Keratinocyte (primary cell): ENCODE data around the gene TMEM129. TPM values are rescaled to one million over a fixed set of nuclear protein-coding genes. Genes with fewer than 3 reads are reported as not detected.

ENCODE experiments used
- DNase-seq: peaks from one replicate; pipeline ENCODE4 v3.0.0-alpha.2; 2011; ENCODE audit warnings: low read depth, missing footprints, low spot score
- FAIRE-seq: peaks from 2 replicates; lab custom pipeline; 2011; peaks lifted over from hg19 to GRCh38; lab: Jason Lieb, UNC
- H2AFZ ChIP-seq: 2 replicates; pipeline ENCODE4 v1.6.0; 2012; ENCODE audit warnings: low read length, control low read depth, inconsistent platforms; ENCODE audit not compliant: control insufficient read depth
- H3K27ac ChIP-seq: 2 replicates; pipeline ENCODE4 v1.5.1; 2011; ENCODE audit warnings: low read length; ENCODE audit not compliant: control insufficient read depth, insufficient read depth
- H3K27me3 ChIP-seq: 3 replicates; pipeline ENCODE4 v1.6.0; 2011; ENCODE audit warnings: low read length; ENCODE audit not compliant: control insufficient read depth, insufficient read depth; ENCODE audit errors: extremely low read depth
- H3K36me3 ChIP-seq, 2 experiments: 2 replicates in 1 of 2; 3 replicates in 1 of 2; pipeline ENCODE4 v1.5.1; 2011; ENCODE audit warnings: low read length in 2 of 2, mild to moderate bottlenecking in 1 of 2; ENCODE audit not compliant: control insufficient read depth in 2 of 2, insufficient read depth in 2 of 2; ENCODE audit errors: extremely low read depth in 1 of 2
- H3K4me1 ChIP-seq: 3 replicates; pipeline ENCODE4 v1.5.1; 2011; ENCODE audit warnings: low read length; ENCODE audit not compliant: control insufficient read depth, insufficient read depth; ENCODE audit errors: extremely low read depth
- H3K4me2 ChIP-seq: 3 replicates; pipeline ENCODE4 v1.6.0; 2011; ENCODE audit warnings: low read depth, low read length; ENCODE audit not compliant: control insufficient read depth, insufficient read depth; ENCODE audit errors: extremely low read depth
- H3K4me3 ChIP-seq, 3 experiments: fragments of 200-600 bp in 1 of 3; sonication (generic) in 1 of 3; 2 replicates in 2 of 3; 3 replicates in 1 of 3; pipeline ENCODE4 v1.5.1; 2011 to 2016; ENCODE audit warnings: low read length in 3 of 3, mild to moderate bottlenecking in 3 of 3, control low read depth in 2 of 3, inconsistent platforms in 1 of 3, low read depth in 1 of 3, mixed read lengths in 1 of 3, mixed run types in 1 of 3, moderate library complexity in 1 of 3; ENCODE audit not compliant: control insufficient read depth in 2 of 3, insufficient read depth in 2 of 3; ENCODE audit errors: extremely low read depth in 1 of 3
- H3K79me2 ChIP-seq: 2 replicates; pipeline ENCODE4 v1.6.0; 2012; ENCODE audit warnings: low read length; ENCODE audit not compliant: control insufficient read depth, insufficient read depth
- H3K9ac ChIP-seq: 3 replicates; pipeline ENCODE4 v1.6.0; 2011; ENCODE audit warnings: low read length; ENCODE audit not compliant: control insufficient read depth, insufficient read depth; ENCODE audit errors: extremely low read depth
- H3K9me1 ChIP-seq: 3 replicates; pipeline ENCODE4 v1.6.0; 2011; ENCODE audit warnings: low read length; ENCODE audit not compliant: control insufficient read depth, insufficient read depth; ENCODE audit errors: extremely low read depth
- H3K9me3 ChIP-seq: 2 replicates; pipeline ENCODE4 v1.5.1; 2012; ENCODE audit warnings: low read depth, low read length; ENCODE audit not compliant: control insufficient read depth
- H4K20me1 ChIP-seq: 3 replicates; pipeline ENCODE4 v1.6.0; 2011; ENCODE audit warnings: low read length; ENCODE audit not compliant: control insufficient read depth, insufficient read depth; ENCODE audit errors: extremely low read depth
- CTCF ChIP-seq, 3 experiments: IDR thresholded peaks in 1 of 3; conservative IDR thresholded peaks in 1 of 3; optimal IDR thresholded peaks in 1 of 3; 2 replicates in 2 of 3; 3 replicates in 1 of 3; pipeline versions ENCODE3 to v1.5.1; 2011; ENCODE audit warnings: low read length in 3 of 3, mild to moderate bottlenecking in 3 of 3, moderate library complexity in 2 of 3, control low read depth in 1 of 3, inconsistent platforms in 1 of 3; ENCODE audit not compliant: insufficient read depth in 2 of 3; ENCODE audit errors: extremely low read depth in 1 of 3
- EZH2 ChIP-seq: IDR thresholded peaks from one replicate; pipeline ENCODE4 v1.6.1; 2012; ENCODE audit warnings: inconsistent platforms, mild to moderate bottlenecking, low read length, moderate library complexity
- dilution Hi-C: fragments of 300-500 bp; cut with MboI; formaldehyde crosslinking; loops from one replicate; pipeline ENCODE4 v1.7.0; 2020; ENCODE audit warnings: low sequenced_read_pairs; ENCODE audit not compliant: extremely low pct_ligation_motif_present
- polyA plus RNA-seq, 5 experiments: library from polyadenylated mRNA; depleted of rRNA in 3 of 5; stranded (reverse) in 3 of 5; stranded (forward) in 1 of 5; unstranded in 1 of 5; fragments of >200 nt; gene quantifications; 1 replicate in 1 of 5; 2 replicates in 3 of 5; 3 replicates in 1 of 5; pipeline versions ENCODE4 v1.2.1 to v1.2.3, GENCODE V29; 2011 to 2012; ENCODE audit warnings: missing spikeins in 2 of 5, low read depth in 1 of 5, low replicate concordance in 1 of 5

Gene TMEM129
- polyA plus RNA-seq, 1 donor (not counting 4 experiments of a cell fraction or from before 2014, with no cell fraction given) = 11.7 TPM

DNA sequence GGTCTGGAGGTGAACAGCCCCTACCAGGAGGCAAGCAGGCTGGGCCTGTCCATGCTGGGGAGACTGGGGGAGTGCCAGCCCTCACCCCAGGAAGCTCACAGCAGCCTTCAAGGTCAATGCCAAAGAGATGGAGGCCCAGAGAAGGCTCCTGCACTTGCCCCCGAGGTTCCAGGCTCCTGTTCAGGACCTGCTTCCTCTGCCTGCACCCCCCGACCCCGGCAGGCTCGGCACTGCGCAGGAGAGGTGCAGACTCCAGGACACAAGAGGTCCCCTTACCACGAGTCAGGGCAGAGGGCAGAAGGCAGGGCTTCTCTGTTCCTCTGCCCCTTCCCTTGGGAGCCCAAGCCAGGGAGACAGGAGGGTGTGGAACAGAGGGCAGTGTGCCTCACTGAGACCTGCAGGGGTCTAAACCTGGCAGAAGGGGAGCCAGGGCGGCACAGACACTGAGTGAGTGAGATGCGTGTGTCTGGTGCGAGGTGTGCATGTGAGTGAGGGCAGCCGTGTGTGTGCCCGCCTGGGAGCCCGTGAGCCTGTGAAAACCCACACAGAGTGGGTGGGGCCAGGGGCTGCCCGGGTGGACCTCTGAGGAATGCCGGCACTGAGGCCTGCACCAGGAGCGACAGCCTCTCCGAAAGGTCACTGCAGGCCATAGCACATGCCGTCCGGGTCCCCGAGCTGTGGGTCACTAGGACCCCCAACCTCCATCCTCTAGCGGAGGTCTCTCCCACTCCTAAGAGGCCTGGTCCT is 41.3 kb upstream of the TMEM129 start:
- dilution Hi-C loops = no loop called here
- Histone ChIP-seq H3K9me1 (peaks cover 2% of the 10 kb centered on the region), H3K36me3 (no peaks in the 10 kb centered on the region), H3K4me3 (no peak overlapping the region), H2AFZ (no peak overlapping the region), H3K9ac (no peak overlapping the region), H3K79me2 (no peaks in the 10 kb centered on the region), H3K27me3 (no peaks in the 10 kb centered on the region), H3K4me1 (peaks cover 40% of the 10 kb centered on the region), H3K9me3 (no peaks in the 10 kb centered on the region), H3K27ac (no peak overlapping the region), H4K20me1 (no peaks in the 10 kb centered on the region), H3K4me2 (no peak overlapping the region)
- no peak for FAIRE-seq
- TF ChIP-seq CTCF (optimal IDR thresholded peaks at IDR 0.05 in 1 of 3, IDR thresholded peaks at IDR 0.05 in 1 of 3, conservative IDR thresholded peaks at IDR 0.05 in 1 of 3; ENCODE audit: extremely low read depth in 1 of 3, insufficient read depth in 2 of 3, low read length in 3 of 3) (no peak), EZH2 (no peak)
- no peak for DNase-seq

GRCh38 chr4:1761130-1761689 is 40.1 kb upstream of the TMEM129 start:
- Histone ChIP-seq H3K27me3 (no peaks in the 10 kb centered on the region), H3K36me3 (no peaks in the 10 kb centered on the region), H3K27ac (no peak overlapping the region), H3K4me2 (no peak overlapping the region), H3K9ac (no peak overlapping the region), H2AFZ (no peak overlapping the region), H3K9me1 (peaks cover 2% of the 10 kb centered on the region), H3K4me1 (peaks cover 42% of the 10 kb centered on the region), H3K79me2 (no peaks in the 10 kb centered on the region), H4K20me1 (no peaks in the 10 kb centered on the region), H3K9me3 (no peaks in the 10 kb centered on the region), H3K4me3 (no peak overlapping the region)
- TF ChIP-seq CTCF (optimal IDR thresholded peaks at IDR 0.05 in 1 of 3, IDR thresholded peaks at IDR 0.05 in 1 of 3, conservative IDR thresholded peaks at IDR 0.05 in 1 of 3; ENCODE audit: extremely low read depth in 1 of 3, insufficient read depth in 2 of 3, low read length in 3 of 3) = no peak
- no peak for TF ChIP-seq EZH2
- FAIRE-seq = no peak
- dilution Hi-C loops = no loop called here
- DNase-seq = no peak
